HCT116 (cell line): ENCODE measurements around the gene KCNJ8. TPM values are rescaled to one million over a fixed set of nuclear protein-coding genes. Genes with fewer than 3 reads are reported as not detected.
"Not testable (repeated sequence)": the region's sequence is repeated elsewhere in the genome, so short reads cannot be mapped to it uniquely, and the experiment has no call there.

Experiments used
- ATAC-seq: fragments of 200-7000 bp; cut with Tn5 transposase; 2 replicates; pipeline ENCODE4 v1.9.1; 2020; ENCODE audit warnings: mild to moderate bottlenecking, moderate library complexity
- BruUV-seq: library from RNA; stranded (reverse); fragments of 400-500 nt; replicated peaks from 2 replicates; lab custom pipeline; 2021; lab: Mats Ljungman, UMichigan
- CTCF ChIA-PET: fragments of 300-600 bp; sonication (Branson Sonifier 250); formaldehyde crosslinking; loops from one replicate; lab custom pipeline; 2021; ENCODE audit warnings: antibody characterized with exemption; lab: Charles Lee
- POLR2A ChIA-PET: fragments of 300-600, 350-600 bp; sonication (Branson Sonifier 250); formaldehyde crosslinking; loops from one replicate; lab custom pipeline; 2021; ENCODE audit warnings: antibody characterized with exemption; lab: Charles Lee
- RAD21 ChIA-PET, 2 experiments: fragments of 300-600 bp; sonication (Branson Sonifier 250); formaldehyde crosslinking; loops; one replicate each; lab custom pipeline; 2023; ENCODE audit warnings: low total read pairs in 2 of 2; ENCODE audit not compliant: uncharacterized antibody in 2 of 2, unreplicated experiment in 2 of 2, low non-redundant PET in 1 of 2; lab: Charles Lee
- DNase-seq: peaks from one replicate; pipeline ENCODE4 v3.0.0-alpha.2; 2010; ENCODE audit warnings: low read depth, low spot score
- H2AFZ ChIP-seq: fragments of 200-600 bp; shearing (Covaris generic), sonication (generic); 2 replicates; pipeline ENCODE4 v1.6.1; 2017; ENCODE audit warnings: low read depth, mixed run types, mixed read lengths, antibody characterized with exemption, low read length; ENCODE audit not compliant: poor library complexity, severe bottlenecking
- H3K27ac ChIP-seq: 2 replicates; pipeline ENCODE4 v1.5.1; 2012; ENCODE audit warnings: low read depth, low read length
- H3K27me3 ChIP-seq: fragments of 200-600 bp; sonication (generic); 2 replicates; pipeline ENCODE4 v1.6.1; 2016; ENCODE audit warnings: mixed run types, low read length, mixed read lengths; ENCODE audit not compliant: insufficient read depth
- H3K36me3 ChIP-seq, 2 experiments: fragments of 200-500 bp in 1 of 2; fragments of 200-600 bp in 1 of 2; sonication (Bioruptor generic) in 1 of 2; sonication (generic) in 1 of 2; 2 replicates each; pipeline versions ENCODE4 v1.5.1 to v1.6.1; 2014 to 2016; ENCODE audit warnings: low read length in 2 of 2, inconsistent platforms in 1 of 2, mixed read lengths in 1 of 2, mixed run types in 1 of 2; ENCODE audit not compliant: insufficient read depth in 2 of 2, control insufficient read depth in 1 of 2
- H3K4me1 ChIP-seq, 2 experiments: fragments of 200-600 bp in 1 of 2; sonication (generic) in 1 of 2; 2 replicates each; pipeline versions ENCODE4 v1.5.1 to v1.6.1; 2012 to 2017; ENCODE audit warnings: low read length in 2 of 2, inconsistent platforms in 1 of 2, mild to moderate bottlenecking in 1 of 2, mixed read lengths in 1 of 2, mixed run types in 1 of 2, moderate library complexity in 1 of 2; ENCODE audit not compliant: insufficient read depth in 2 of 2, control insufficient read depth in 1 of 2
- H3K4me2 ChIP-seq: fragments of 200-600 bp; sonication (generic); 2 replicates; pipeline ENCODE4 v1.6.1; 2017; ENCODE audit warnings: mixed run types, low read length, mixed read lengths
- H3K4me3 ChIP-seq, 2 experiments: fragments of 200-600 bp in 1 of 2; sonication (generic) in 1 of 2; replicated peaks in 1 of 2; 2 replicates each; pipeline ENCODE4 v1.5.1; 2011 to 2016; ENCODE audit warnings: low read length in 2 of 2, control low read depth in 1 of 2, low read depth in 1 of 2, mild to moderate bottlenecking in 1 of 2, mixed read lengths in 1 of 2, mixed run types in 1 of 2
- H3K79me2 ChIP-seq: fragments of 200-600 bp; sonication (generic); 2 replicates; pipeline ENCODE4 v1.6.1; 2017; ENCODE audit warnings: mild to moderate bottlenecking, mixed run types, low read length, moderate library complexity, mixed read lengths; ENCODE audit not compliant: insufficient read depth
- H3K9ac ChIP-seq: fragments of 200-600 bp; sonication (generic); 2 replicates; pipeline ENCODE4 v1.6.1; 2016; ENCODE audit warnings: low read length, mixed read lengths
- H3K9me2 ChIP-seq: fragments of 200-600 bp; sonication (generic), shearing (Covaris generic); 2 replicates; pipeline ENCODE4 v1.6.1; 2017; ENCODE audit warnings: mixed run types, mild to moderate bottlenecking, moderate library complexity; ENCODE audit not compliant: insufficient read depth
- H3K9me3 ChIP-seq, 2 experiments: fragments of 200-500 bp in 1 of 2; fragments of 200-600 bp in 1 of 2; sonication (Bioruptor generic) in 1 of 2; sonication (generic) in 1 of 2; 2 replicates each; pipeline ENCODE4 v1.6.1; 2014 to 2017; ENCODE audit warnings: low read length in 2 of 2, mixed read lengths in 2 of 2, inconsistent platforms in 1 of 2, low read depth in 1 of 2, mild to moderate bottlenecking in 1 of 2, mixed run types in 1 of 2, moderate library complexity in 1 of 2; ENCODE audit not compliant: control insufficient read depth in 1 of 2, insufficient read depth in 1 of 2
- H4K20me1 ChIP-seq: fragments of 200-600 bp; sonication (generic), shearing (Covaris generic); 2 replicates; pipeline ENCODE4 v1.6.1; 2017; ENCODE audit warnings: mixed run types, mild to moderate bottlenecking, moderate library complexity; ENCODE audit not compliant: insufficient read depth
- ATF3 ChIP-seq: IDR thresholded peaks from 2 replicates; pipeline ENCODE4 v1.6.1; 2012
- CBX3 ChIP-seq: IDR thresholded peaks from 2 replicates; pipeline ENCODE4 v1.6.1; 2012; ENCODE audit warnings: low read depth
- CEBPB ChIP-seq: IDR thresholded peaks from 2 replicates; pipeline ENCODE4 v1.6.1; 2012; ENCODE audit warnings: low read depth
- CTCF ChIP-seq, 3 experiments: fragments of 200-600 bp in 1 of 3; sonication (generic) in 1 of 3; IDR thresholded peaks in 2 of 3; conservative IDR thresholded peaks in 1 of 3; 2 replicates each; pipeline ENCODE4 v1.5.1; 2012 to 2017; ENCODE audit warnings: low read depth in 2 of 3, low read length in 2 of 3, antibody characterized with exemption in 1 of 3, borderline replicate concordance in 1 of 3, control low read depth in 1 of 3, mild to moderate bottlenecking in 1 of 3, mixed read lengths in 1 of 3, mixed run types in 1 of 3, moderate library complexity in 1 of 3; ENCODE audit not compliant: insufficient read depth in 1 of 3
- EGR1 ChIP-seq: IDR thresholded peaks from 2 replicates; pipeline ENCODE4 v1.6.1; 2012; ENCODE audit warnings: low read depth
- ELF1 ChIP-seq: IDR thresholded peaks from 2 replicates; pipeline ENCODE4 v1.6.1; 2012; ENCODE audit warnings: low read depth, borderline replicate concordance
- EZH2 ChIP-seq: fragments of 200-600 bp; sonication (generic); IDR thresholded peaks from 2 replicates; pipeline ENCODE4 v1.6.1; 2017; ENCODE audit warnings: antibody characterized with exemption, mixed run types
- FOSL1 ChIP-seq: IDR thresholded peaks from 2 replicates; pipeline ENCODE4 v1.6.1; 2012; ENCODE audit warnings: low read depth
- JUND ChIP-seq: IDR thresholded peaks from 2 replicates; pipeline ENCODE4 v1.6.1; 2012
- MAX ChIP-seq: IDR thresholded peaks from 2 replicates; pipeline ENCODE4 v1.6.1; 2012
- POLR2AphosphoS5 ChIP-seq: IDR thresholded peaks from 2 replicates; pipeline ENCODE4 v1.6.1; 2011; ENCODE audit warnings: mild to moderate bottlenecking, low read depth, low read length, moderate library complexity
- RAD21 ChIP-seq: IDR thresholded peaks from 2 replicates; pipeline ENCODE4 v1.6.1; 2012; ENCODE audit warnings: low read depth, mild to moderate bottlenecking
- REST ChIP-seq: IDR thresholded peaks from 2 replicates; pipeline ENCODE4 v1.6.1; 2012; ENCODE audit warnings: low read depth
- SIN3A ChIP-seq: IDR thresholded peaks from 2 replicates; pipeline ENCODE4 v1.6.1; 2012; ENCODE audit warnings: low read depth
- SRF ChIP-seq: IDR thresholded peaks from 2 replicates; pipeline ENCODE4 v1.6.1; 2012; ENCODE audit warnings: low read depth
- TCF7L2 ChIP-seq: IDR thresholded peaks from 2 replicates; pipeline ENCODE4 v1.7.0; 2011; ENCODE audit warnings: borderline replicate concordance, inconsistent platforms; ENCODE audit not compliant: insufficient read depth, insufficient read length; ENCODE audit errors: extremely low read depth
- ZFX ChIP-seq: fragments of 450-650 bp; IDR thresholded peaks from 2 replicates; pipeline ENCODE4 v1.6.1; 2017
- ZNF274 ChIP-seq: fragments of 200-500 bp; sonication (Bioruptor generic); IDR thresholded peaks from 2 replicates; pipeline ENCODE4 v1.6.1; 2014; ENCODE audit warnings: mild to moderate bottlenecking, low read depth, low read length, inconsistent platforms
- intact Hi-C: fragments of 100-400 bp; cut with micrococcal nuclease; formaldehyde crosslinking; loops from 2 replicates; pipeline ENCODE4 v1.10.0; 2022
- total RNA-seq: library from RNA; stranded (reverse); gene quantifications from one replicate; pipeline ENCODE4 v1.2.1, GENCODE V29; 2021; ENCODE audit not compliant: unreplicated experiment

Gene KCNJ8
- total RNA-seq, 1 experiment from 2014 or later = 0.17 TPM

GRCh38 chr12:21782723-21783122 is 8.2 kb upstream of the KCNJ8 start:
- intact Hi-C loops, H3K9ac ChIP-seq, BruUV-seq, H3K4me3 ChIP-seq, H3K79me2 ChIP-seq, H3K4me1 ChIP-seq, H3K9me2 ChIP-seq, H2AFZ ChIP-seq, H3K9me3 ChIP-seq, H3K4me2 ChIP-seq, POLR2A ChIA-PET, H3K36me3 ChIP-seq, H4K20me1 ChIP-seq, DNase-seq, CTCF ChIA-PET, RAD21 ChIA-PET, H3K27ac ChIP-seq, ATAC-seq, H3K27me3 ChIP-seq: not testable (repeated sequence)

- no peaks in the 10 kb centered on the region for H3K36me3 ChIP-seq
- TF ChIP-seq ZFX (no peak), CBX3 (no peak), SRF (no peak), SIN3A (no peak), REST (no peak), CEBPB (no peak), ATF3 (no peak), EGR1 (no peak), ZNF274 (no peak), TCF7L2 (no peak), JUND (no peak), POLR2AphosphoS5 (no peak), RAD21 (no peak), CTCF (IDR thresholded peaks at IDR 0.05 in 2 of 3, conservative IDR thresholded peaks at IDR 0.05 in 1 of 3; ENCODE audit: borderline replicate concordance in 1 of 3, insufficient read depth in 1 of 3, low read depth in 2 of 3, low read length in 2 of 3) (no peak), EZH2 (no peak), MAX (no peak), ELF1 (no peak), FOSL1 (no peak)
Measured at GRCh38 chr12:21780786-21781185, 6.3 kb upstream of the KCNJ8 start.

More at GRCh38 chr12:21780786-21781185, 6.3 kb upstream of the KCNJ8 start:
- Histone ChIP-seq H3K27me3 (no peaks in the 10 kb centered on the region), H3K9ac (no peak overlapping the region), H3K4me1 (no peaks in the 10 kb centered on the region), H3K79me2 (no peaks in the 10 kb centered on the region), H3K27ac (no peak overlapping the region), H3K4me2 (no peak overlapping the region), H4K20me1 (no peaks in the 10 kb centered on the region), H2AFZ (no peak overlapping the region), H3K4me3 (no peak overlapping the region), H3K9me3 (no peaks in the 10 kb centered on the region), H3K9me2 (no peaks in the 10 kb centered on the region)
- ATAC-seq (no peak), DNase-seq (no peak)
- ChIA-PET RAD21 (no interaction called here), POLR2A (no interaction called here), CTCF (no interaction called here)
- no TSS peak for BruUV-seq
- intact Hi-C loops = no loop called here
